GM19043 (cell line): ENCODE data around the gene ATF7IP2.
"Not testable (repeated sequence)": the region's sequence is repeated elsewhere in the genome, so short reads cannot be mapped to it uniquely, and the experiment has no call there.

Experiments
- ATAC-seq: cut with Tn5 transposase; IDR thresholded peaks from one replicate; pipeline ENCODE4 v1.9.1; 2021; ENCODE audit warnings: low read depth; ENCODE audit not compliant: unreplicated experiment

Gene ATF7IP2

GRCh38 chr16:10441726-10442125 lies 55.9 kb downstream of the ATF7IP2 start:
- ATAC-seq = no peak

- no peak for ATAC-seq
Observed at GRCh38 chr16:10447289-10447688, 61.4 kb downstream of the ATF7IP2 start.

GRCh38 chr16:10452208-10453158 lies 66.6 kb downstream of the ATF7IP2 start:
- ATAC-seq = not testable (repeated sequence)

- ATAC-seq = no peak
Observed at GRCh38 chr16:10453159-10453510, 67.3 kb downstream of the ATF7IP2 start.

- ATAC-seq = no peak
Observed at GRCh38 chr16:10465821-10466220, 80.0 kb downstream of the ATF7IP2 start.

- no peak for ATAC-seq
Observed at GRCh38 chr16:10466313-10466712, 80.5 kb downstream of the ATF7IP2 start.

- ATAC-seq = no peak
Observed at GRCh38 chr16:10466861-10467260, 81.0 kb downstream of the ATF7IP2 start.

GRCh38 chr16:10476636-10477035 lies 90.8 kb downstream of the ATF7IP2 start:
- not testable (repeated sequence) for ATAC-seq

- no peak for ATAC-seq
Observed at GRCh38 chr16:10480151-10480550, 94.3 kb downstream of the ATF7IP2 start.

GRCh38 chr16:10485159-10485558 lies 99.3 kb downstream of the ATF7IP2 start:
- ATAC-seq = no peak

- ATAC-seq = no peak
Observed at GRCh38 chr16:10485698-10486382, 100.0 kb downstream of the ATF7IP2 start.

GRCh38 chr16:10490141-10490540 lies 104.3 kb downstream of the ATF7IP2 start:
- ATAC-seq = no peak

- no peak for ATAC-seq
Observed at GRCh38 chr16:10493276-10493675, 107.4 kb downstream of the ATF7IP2 start.

- ATAC-seq = no peak
Observed at GRCh38 chr16:10494343-10495030, 108.6 kb downstream of the ATF7IP2 start.

- no peak for ATAC-seq
Observed at GRCh38 chr16:10495031-10495345, 109.1 kb downstream of the ATF7IP2 start.

GRCh38 chr16:10497132-10498101 lies 111.6 kb downstream of the ATF7IP2 start:
- ATAC-seq = no peak

GRCh38 chr16:10500582-10500981 lies 114.7 kb downstream of the ATF7IP2 start:
- ATAC-seq = no peak

- no peak for ATAC-seq
Observed at GRCh38 chr16:10501016-10501607, 115.3 kb downstream of the ATF7IP2 start.

GRCh38 chr16:10502776-10503175 lies 116.9 kb downstream of the ATF7IP2 start:
- no peak for ATAC-seq

- no peak for ATAC-seq
Observed at GRCh38 chr16:10504404-10504885, 118.6 kb downstream of the ATF7IP2 start.
